ENCODE measurements around the gene KANSL1.
A peak's percentile ranks its signal among the peaks of the same experiment; 100 is the strongest.

Gene KANSL1

GRCh38 chr17:46033392-46033791 is 159.8 kb downstream of the KANSL1 start:
- 97% methylated on average over 3 of the region's 3 CpGs for WGBS

GRCh38 chr17:46032909-46033308 is 160.3 kb downstream of the KANSL1 start:
- Histone ChIP-seq H3K4ac (ENCODE audit: low read depth in 1 of 2, low read length in 2 of 2) (no peak overlapping the region), H3K79me1 (replicated peaks; ENCODE audit: low read length, poor library complexity, severe bottlenecking) (peaks cover 44% of the 10 kb centered on the region), H3K4me3 (ENCODE audit: insufficient read depth in 1 of 2, low read depth in 1 of 2, low read length in 2 of 2) (no peak overlapping the region), H3K9ac (ENCODE audit: low read length) (no peak overlapping the region), H3K23ac (ENCODE audit: low read length in 2 of 2) (no peak overlapping the region), H2BK12ac (ENCODE audit: low read length in 2 of 2) (no peak overlapping the region), H4K91ac (ENCODE audit: low read length) (no peak overlapping the region), H3K27me3 (ENCODE audit: control insufficient read depth in 1 of 2, insufficient read depth in 1 of 2, low read length in 2 of 2) (no peaks in the 10 kb centered on the region), H2AFZ (ENCODE audit: low read depth, low read length) (no peak overlapping the region), H2AK5ac (ENCODE audit: low read length, severe bottlenecking) (no peak overlapping the region), H3K27ac (ENCODE audit: low read length, poor library complexity, severe bottlenecking) (no peak overlapping the region), H2BK15ac (ENCODE audit: low read depth, poor library complexity, severe bottlenecking) (no peak overlapping the region), H3K4me2 (ENCODE audit: low read length, poor library complexity, severe bottlenecking) (no peak overlapping the region), H3K36me3 (ENCODE audit: control insufficient read depth in 1 of 2, insufficient read depth in 2 of 2, low read depth in 1 of 2, low read length in 2 of 2) (peaks cover 44 to 98% of the 10 kb centered on the region in 2 experiments), H4K8ac (ENCODE audit: low read length) (no peak overlapping the region), H3K14ac (ENCODE audit: low read length in 2 of 2) (no peak overlapping the region), H2BK5ac (ENCODE audit: low read depth, low read length, poor library complexity, severe bottlenecking) (no peak overlapping the region), H3K18ac (ENCODE audit: low read depth in 1 of 2, low read length in 2 of 2) (no peak overlapping the region), H3K9me3 (ENCODE audit: control insufficient read depth, low read length) (no peaks in the 10 kb centered on the region), H3K4me1 (ENCODE audit: control insufficient read depth, insufficient read depth, low read depth, low read length) (no peaks in the 10 kb centered on the region), H2BK120ac (ENCODE audit: low read depth, low read length) (no peak overlapping the region)
- WGBS, result 85% methylated on average over 9 of the region's 11 CpGs
- no peak for DNase-seq

More at GRCh38 chr17:46033392-46033791, 159.8 kb downstream of the KANSL1 start:
- H3K79me1 ChIP-seq (replicated peaks; ENCODE audit: low read length, poor library complexity, severe bottlenecking), result peaks cover 46% of the 10 kb centered on the region
- no peak overlapping the region for H4K8ac ChIP-seq (ENCODE audit: low read length)
- no peaks in the 10 kb centered on the region for H3K4me1 ChIP-seq (ENCODE audit: control insufficient read depth, insufficient read depth, low read depth, low read length)
- no peak overlapping the region for H2BK15ac ChIP-seq (ENCODE audit: low read depth, poor library complexity, severe bottlenecking)
- no peak overlapping the region for H3K4me3 ChIP-seq (ENCODE audit: insufficient read depth in 1 of 2, low read depth in 1 of 2, low read length in 2 of 2)
- H3K27me3 ChIP-seq (ENCODE audit: control insufficient read depth in 1 of 2, insufficient read depth in 1 of 2, low read length in 2 of 2), result no peaks in the 10 kb centered on the region
- no peak overlapping the region for H2AK5ac ChIP-seq (ENCODE audit: low read length, severe bottlenecking)
- H3K14ac ChIP-seq (ENCODE audit: low read length in 2 of 2), result no peak overlapping the region
- no peak overlapping the region for H3K4me2 ChIP-seq (ENCODE audit: low read length, poor library complexity, severe bottlenecking)
- no peak overlapping the region for H3K27ac ChIP-seq (ENCODE audit: low read length, poor library complexity, severe bottlenecking)
- H2AFZ ChIP-seq (ENCODE audit: low read depth, low read length), result no peak overlapping the region
- H3K18ac ChIP-seq (ENCODE audit: low read depth in 1 of 2, low read length in 2 of 2), result no peak overlapping the region
- H3K23ac ChIP-seq (ENCODE audit: low read length in 2 of 2), result no peak overlapping the region
- no peak overlapping the region for H3K4ac ChIP-seq (ENCODE audit: low read depth in 1 of 2, low read length in 2 of 2)
- H2BK120ac ChIP-seq (ENCODE audit: low read depth, low read length), result no peak overlapping the region
- peaks cover 46 to 98% of the 10 kb centered on the region in 2 experiments for H3K36me3 ChIP-seq (ENCODE audit: control insufficient read depth in 1 of 2, insufficient read depth in 2 of 2, low read depth in 1 of 2, low read length in 2 of 2)
- H3K9me3 ChIP-seq (ENCODE audit: control insufficient read depth, low read length), result no peaks in the 10 kb centered on the region
- no peak overlapping the region for H4K91ac ChIP-seq (ENCODE audit: low read length)
- no peak overlapping the region for H3K9ac ChIP-seq (ENCODE audit: low read length)
- no peak overlapping the region for H2BK5ac ChIP-seq (ENCODE audit: low read depth, low read length, poor library complexity, severe bottlenecking)
- H2BK12ac ChIP-seq (ENCODE audit: low read length in 2 of 2), result no peak overlapping the region
- DNase-seq, result no peak

GRCh38 chr17:46031920-46032319 is 161.3 kb downstream of the KANSL1 start:
- no peak overlapping the region for H3K23ac ChIP-seq (ENCODE audit: low read length in 2 of 2)
- no peak overlapping the region for H3K9ac ChIP-seq (ENCODE audit: low read length)
- WGBS, result 90% methylated on average over 8 of the region's 8 CpGs

GRCh38 chr17:46031440-46031839 is 161.8 kb downstream of the KANSL1 start:
- Histone ChIP-seq H3K18ac (ENCODE audit: low read depth in 1 of 2, low read length in 2 of 2) (no peak overlapping the region), H3K79me1 (replicated peaks; ENCODE audit: low read length, poor library complexity, severe bottlenecking) (peaks cover 42% of the 10 kb centered on the region), H3K4me2 (ENCODE audit: low read length, poor library complexity, severe bottlenecking) (no peak overlapping the region), H3K14ac (ENCODE audit: low read length in 2 of 2) (no peak overlapping the region), H3K4ac (ENCODE audit: low read depth in 1 of 2, low read length in 2 of 2) (no peak overlapping the region), H3K9me3 (ENCODE audit: control insufficient read depth, low read length) (no peaks in the 10 kb centered on the region), H2BK15ac (ENCODE audit: low read depth, poor library complexity, severe bottlenecking) (no peak overlapping the region), H3K23ac (ENCODE audit: low read length in 2 of 2) (no peak overlapping the region), H3K9ac (ENCODE audit: low read length) (no peak overlapping the region), H2BK12ac (ENCODE audit: low read length in 2 of 2) (no peak overlapping the region), H4K8ac (ENCODE audit: low read length) (no peak overlapping the region), H3K36me3 (ENCODE audit: control insufficient read depth in 1 of 2, insufficient read depth in 2 of 2, low read depth in 1 of 2, low read length in 2 of 2) (peaks cover 52 to 98% of the 10 kb centered on the region in 2 experiments), H3K4me1 (ENCODE audit: control insufficient read depth, insufficient read depth, low read depth, low read length) (no peaks in the 10 kb centered on the region), H2AFZ (ENCODE audit: low read depth, low read length) (no peak overlapping the region), H3K27me3 (ENCODE audit: control insufficient read depth in 1 of 2, insufficient read depth in 1 of 2, low read length in 2 of 2) (no peaks in the 10 kb centered on the region), H2BK120ac (ENCODE audit: low read depth, low read length) (no peak overlapping the region), H3K27ac (ENCODE audit: low read length, poor library complexity, severe bottlenecking) (no peak overlapping the region), H2BK5ac (ENCODE audit: low read depth, low read length, poor library complexity, severe bottlenecking) (no peak overlapping the region), H4K91ac (ENCODE audit: low read length) (no peak overlapping the region), H2AK5ac (ENCODE audit: low read length, severe bottlenecking) (no peak overlapping the region), H3K4me3 (ENCODE audit: insufficient read depth in 1 of 2, low read depth in 1 of 2, low read length in 2 of 2) (no peak overlapping the region)
- no peak for DNase-seq
- 92% methylated on average over 16 of the region's 16 CpGs for WGBS

More at GRCh38 chr17:46031920-46032319, 161.3 kb downstream of the KANSL1 start:
- no peak overlapping the region for H3K4me2 ChIP-seq (ENCODE audit: low read length, poor library complexity, severe bottlenecking)
- no peaks in the 10 kb centered on the region for H3K27me3 ChIP-seq (ENCODE audit: control insufficient read depth in 1 of 2, insufficient read depth in 1 of 2, low read length in 2 of 2)
- H4K8ac ChIP-seq (ENCODE audit: low read length), result peak overlapping the region; percentile 21
- H3K4ac ChIP-seq (ENCODE audit: low read depth in 1 of 2, low read length in 2 of 2), result no peak overlapping the region
- no peak overlapping the region for H2BK5ac ChIP-seq (ENCODE audit: low read depth, low read length, poor library complexity, severe bottlenecking)
- H3K27ac ChIP-seq (ENCODE audit: low read length, poor library complexity, severe bottlenecking), result no peak overlapping the region
- no peak overlapping the region for H3K4me3 ChIP-seq (ENCODE audit: insufficient read depth in 1 of 2, low read depth in 1 of 2, low read length in 2 of 2)
- peaks cover 46% of the 10 kb centered on the region for H3K79me1 ChIP-seq (replicated peaks; ENCODE audit: low read length, poor library complexity, severe bottlenecking)
- no peak overlapping the region for H2BK120ac ChIP-seq (ENCODE audit: low read depth, low read length)
- H2AK5ac ChIP-seq (ENCODE audit: low read length, severe bottlenecking), result no peak overlapping the region
- H4K91ac ChIP-seq (ENCODE audit: low read length), result no peak overlapping the region
- no peak overlapping the region for H2BK12ac ChIP-seq (ENCODE audit: low read length in 2 of 2)
- DNase-seq, result no peak
- peaks cover 52 to 98% of the 10 kb centered on the region in 2 experiments for H3K36me3 ChIP-seq (ENCODE audit: control insufficient read depth in 1 of 2, insufficient read depth in 2 of 2, low read depth in 1 of 2, low read length in 2 of 2)
- H2BK15ac ChIP-seq (ENCODE audit: low read depth, poor library complexity, severe bottlenecking), result no peak overlapping the region
- H3K14ac ChIP-seq (ENCODE audit: low read length in 2 of 2), result no peak overlapping the region
- H3K4me1 ChIP-seq (ENCODE audit: control insufficient read depth, insufficient read depth, low read depth, low read length), result no peaks in the 10 kb centered on the region
- no peak overlapping the region for H2AFZ ChIP-seq (ENCODE audit: low read depth, low read length)
- H3K18ac ChIP-seq (ENCODE audit: low read depth in 1 of 2, low read length in 2 of 2), result no peak overlapping the region
- no peaks in the 10 kb centered on the region for H3K9me3 ChIP-seq (ENCODE audit: control insufficient read depth, low read length)

Measured in mesenchymal stem cell (in vitro differentiated cells and primary cell).